GM19397 (cell line): ENCODE results near the gene SLC4A4.
"Not testable (repeated sequence)": the region's sequence is repeated elsewhere in the genome, so short reads cannot be mapped to it uniquely, and the experiment has no call there.

ENCODE experiments used
- ATAC-seq: cut with Tn5 transposase; IDR thresholded peaks from one replicate; pipeline ENCODE4 v1.9.1; 2021; ENCODE audit warnings: mild to moderate bottlenecking, moderate library complexity; ENCODE audit not compliant: unreplicated experiment

Gene SLC4A4

GRCh38 chr4:71406459-71406963, 67.7 kb downstream of the SLC4A4 start:
- no peak for ATAC-seq

- not testable (repeated sequence) for ATAC-seq
Measured at GRCh38 chr4:71408961-71409360, 70.1 kb downstream of the SLC4A4 start.

GRCh38 chr4:71411981-71412380, 73.2 kb downstream of the SLC4A4 start:
- ATAC-seq = no peak

GRCh38 chr4:71415491-71415890, 76.7 kb downstream of the SLC4A4 start:
- ATAC-seq = no peak

GRCh38 chr4:71417150-71417549, 78.3 kb downstream of the SLC4A4 start:
- no peak for ATAC-seq

GRCh38 chr4:71426381-71427042, 87.7 kb downstream of the SLC4A4 start:
- ATAC-seq = no peak

- no peak for ATAC-seq
Measured at GRCh38 chr4:71429106-71429505, 90.3 kb downstream of the SLC4A4 start.

- ATAC-seq = no peak
Measured at GRCh38 chr4:71429962-71430361, 91.1 kb downstream of the SLC4A4 start.

- ATAC-seq = no peak
Measured at GRCh38 chr4:71430609-71431008, 91.8 kb downstream of the SLC4A4 start.

GRCh38 chr4:71440612-71441011, 101.8 kb downstream of the SLC4A4 start:
- no peak for ATAC-seq

GRCh38 chr4:71441186-71442169, 102.7 kb downstream of the SLC4A4 start:
- no peak for ATAC-seq

- no peak for ATAC-seq
Measured at GRCh38 chr4:71442336-71442735, 103.5 kb downstream of the SLC4A4 start.

GRCh38 chr4:71444395-71444794, 105.6 kb downstream of the SLC4A4 start:
- no peak for ATAC-seq

GRCh38 chr4:71445811-71446210, 107.0 kb downstream of the SLC4A4 start:
- ATAC-seq = no peak

- ATAC-seq = no peak
Measured at GRCh38 chr4:71446479-71447081, 107.8 kb downstream of the SLC4A4 start.

- no peak for ATAC-seq
Measured at GRCh38 chr4:71449040-71449439, 110.2 kb downstream of the SLC4A4 start.

GRCh38 chr4:71449878-71450277, 111.1 kb downstream of the SLC4A4 start:
- ATAC-seq = no peak

- ATAC-seq = no peak
Measured at GRCh38 chr4:71453531-71453930, 114.7 kb downstream of the SLC4A4 start.

GRCh38 chr4:71456841-71457240, 118.0 kb downstream of the SLC4A4 start:
- ATAC-seq = no peak

GRCh38 chr4:71460371-71460770, 121.6 kb downstream of the SLC4A4 start:
- ATAC-seq = no peak

GRCh38 chr4:71461422-71461821, 122.6 kb downstream of the SLC4A4 start:
- ATAC-seq = no peak
